ENCODE data around the gene SPON1.

- no peak for TF ChIP-seq POLR2AphosphoS5 (IDR thresholded peaks at IDR 0.05; ENCODE audit: low read depth, low read length)
- TF ChIP-seq CTCF (IDR thresholded peaks at IDR 0.05), result no peak
- no peak for TF ChIP-seq SIN3A (IDR thresholded peaks at IDR 0.05; ENCODE audit: borderline replicate concordance, insufficient read depth, low read depth, low read length)
- no peak for TF ChIP-seq TCF7L2 (IDR thresholded peaks at IDR 0.05; ENCODE audit: low read depth, low read length)
Measured at GRCh38 chr11:14304601-14305000, 342.1 kb downstream of the SPON1 start.
